Glomerular visceral epithelial cell (primary cell): ENCODE results near the gene C8B.

Experiments used
- DNase-seq: peaks from one replicate; pipeline ENCODE4 v3.0.0-alpha.2; 2016; ENCODE audit errors: extremely low spot score

The C8B gene

DNA sequence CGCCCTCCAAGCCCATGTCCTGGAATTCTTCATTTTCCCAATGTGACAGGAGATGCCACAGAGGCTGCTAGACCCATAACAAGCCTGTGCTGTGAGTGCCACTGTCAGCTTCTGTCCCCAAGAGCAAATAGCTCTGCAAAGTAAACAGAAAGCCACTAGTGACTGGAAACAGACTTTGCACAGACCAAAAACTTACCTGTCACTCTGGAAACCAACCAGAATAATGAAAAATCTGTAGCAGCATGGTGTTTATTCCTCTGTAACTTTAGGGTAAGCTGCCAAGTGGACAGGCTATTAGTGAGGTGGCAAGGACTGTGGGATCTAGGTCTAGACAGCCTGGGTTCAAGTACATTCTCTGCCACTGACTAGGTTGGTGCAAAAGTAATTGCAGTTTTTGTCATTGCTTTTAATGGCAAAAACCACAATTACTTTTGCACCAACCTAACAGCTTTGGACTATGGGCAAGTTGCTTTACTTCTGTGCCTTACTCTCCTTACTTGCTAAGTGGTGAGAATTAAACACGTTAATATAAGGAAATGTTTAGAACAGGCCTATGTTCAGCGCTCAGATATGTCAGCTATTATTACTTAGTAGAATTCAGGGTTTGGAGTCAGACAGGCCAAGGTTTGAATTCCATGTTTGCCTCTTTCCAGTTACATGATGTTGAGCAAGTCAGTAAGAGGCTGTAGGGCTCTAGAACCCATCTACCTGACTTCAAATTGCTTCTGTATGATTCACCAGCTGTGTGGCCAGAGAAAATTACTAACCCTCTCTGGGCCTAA lies at the start of gene C8B:
Gene C8B, minus strand, starts transcription at position 100 of the 782 bp plus-strand sequence. Its CDS starts 67 bp downstream, at position 33.
- DNase-seq = no peak

DNA sequence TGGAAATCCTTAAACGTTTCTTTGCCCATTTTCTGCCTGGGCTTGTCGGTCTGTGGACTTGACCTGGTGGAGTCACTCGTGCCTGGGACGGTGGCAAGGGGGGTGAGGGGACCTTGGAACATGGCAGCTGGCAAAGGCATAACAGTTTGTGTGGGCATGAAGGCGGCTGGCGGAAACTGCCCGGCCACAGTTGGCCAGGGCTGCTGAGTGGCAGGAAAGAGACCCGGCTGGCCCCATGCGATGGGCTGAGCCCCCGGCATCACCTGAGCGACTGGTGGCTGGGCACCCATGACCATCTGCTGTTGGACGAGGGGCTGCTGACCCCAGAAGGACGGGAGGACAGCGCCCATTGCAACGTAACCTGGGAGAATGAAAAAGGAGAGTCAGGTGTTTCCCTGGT lies 49.3 kb upstream of the C8B start:
- peak; percentile 1 for DNase-seq

DNA sequence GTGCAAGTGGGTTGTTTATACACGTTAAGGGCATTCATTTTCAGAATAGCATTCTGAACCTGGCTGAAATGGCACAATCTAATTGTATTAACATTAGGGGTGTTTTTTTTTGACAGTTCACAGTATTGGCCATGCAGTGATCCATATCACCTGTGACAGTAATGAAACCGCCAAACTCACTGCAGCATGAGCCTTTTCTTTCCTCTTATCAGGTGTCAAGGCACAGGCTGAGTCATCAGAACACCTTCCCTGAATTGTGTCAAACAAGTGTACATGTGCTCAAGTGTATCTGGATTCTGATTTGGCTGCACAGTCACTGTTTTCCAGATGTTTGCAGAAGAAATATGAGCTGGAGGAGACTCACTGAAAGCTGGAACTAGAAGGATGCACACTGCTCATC lies 47.7 kb upstream of the C8B start:
- DNase-seq = no peak

DNA sequence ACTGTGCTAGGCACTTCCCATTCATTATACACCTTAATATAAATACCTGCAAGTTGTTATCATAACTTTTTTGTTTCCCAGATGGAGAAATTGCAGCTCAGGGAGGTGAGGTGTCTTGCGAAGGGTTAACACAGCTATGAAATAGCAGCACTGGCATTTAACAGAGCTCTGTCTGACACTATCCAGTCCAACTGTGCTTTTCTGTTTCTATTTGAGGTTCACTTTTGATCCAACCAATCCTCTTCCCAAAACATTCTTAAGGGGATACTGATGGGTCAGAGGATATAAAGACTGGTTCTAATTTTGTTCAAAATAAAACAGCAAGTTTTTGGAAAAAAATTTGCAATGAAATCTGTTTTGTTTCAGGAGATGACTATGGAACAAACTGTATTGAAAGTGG lies 46.5 kb upstream of the C8B start:
- no peak for DNase-seq

DNA sequence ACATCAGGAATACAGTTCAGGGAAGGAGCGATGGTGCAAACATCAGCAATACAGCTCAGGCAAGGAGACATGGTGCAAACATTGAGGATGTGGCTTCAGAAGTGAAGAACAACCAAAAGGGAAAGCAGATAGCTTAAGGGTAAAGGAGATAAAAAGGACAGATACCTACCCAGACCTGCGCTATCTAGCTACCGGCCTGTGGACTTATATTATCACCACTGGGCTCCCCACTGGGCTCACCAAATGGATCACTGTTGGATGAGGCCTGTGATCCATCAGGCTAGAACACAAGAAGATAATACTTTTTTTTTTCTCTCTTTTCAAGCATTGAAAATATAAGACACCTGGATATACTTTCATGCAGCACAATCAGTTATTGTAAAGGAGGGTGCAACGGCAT lies 44.7 kb upstream of the C8B start:
- no peak for DNase-seq

DNA sequence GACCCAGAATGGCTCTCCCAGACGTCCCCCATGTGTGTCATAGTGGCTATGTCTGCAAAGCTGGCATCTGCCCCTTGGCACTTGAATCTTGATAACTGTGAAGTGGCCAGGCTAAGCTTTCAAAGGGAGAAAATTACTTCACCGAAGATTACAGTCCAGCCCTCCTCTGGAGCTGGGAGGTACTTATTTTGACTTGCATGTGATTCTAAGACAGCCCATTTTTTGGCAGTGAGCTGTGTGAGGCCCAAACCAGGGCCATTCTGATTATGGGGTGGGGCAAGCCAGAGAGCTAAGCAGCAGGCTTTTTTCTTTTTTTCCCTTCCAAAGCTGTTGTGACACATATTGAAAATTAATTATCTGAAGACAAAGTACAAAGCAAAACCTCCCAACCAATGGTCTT lies 42.1 kb upstream of the C8B start:
- no peak for DNase-seq

DNA sequence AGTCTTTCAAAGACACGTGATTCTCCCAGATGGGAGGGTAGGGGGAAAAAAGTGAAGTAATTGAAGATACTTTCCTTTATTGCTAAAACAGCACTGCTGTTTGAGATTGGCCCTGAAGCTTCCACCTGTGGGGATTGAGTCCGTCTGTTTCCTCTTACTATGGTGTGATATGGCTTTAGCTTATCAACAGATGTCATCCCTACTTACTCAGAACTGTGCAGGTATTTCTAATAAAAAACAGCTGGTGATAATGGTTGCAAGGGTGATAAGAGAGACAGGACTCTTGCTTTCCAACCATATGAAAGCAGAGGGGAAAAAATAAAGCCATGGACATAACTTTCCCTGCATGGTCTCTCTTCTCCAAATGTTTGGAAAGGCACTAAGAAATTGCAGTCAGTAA lies 41.7 kb upstream of the C8B start:
- DNase-seq = no peak

DNA sequence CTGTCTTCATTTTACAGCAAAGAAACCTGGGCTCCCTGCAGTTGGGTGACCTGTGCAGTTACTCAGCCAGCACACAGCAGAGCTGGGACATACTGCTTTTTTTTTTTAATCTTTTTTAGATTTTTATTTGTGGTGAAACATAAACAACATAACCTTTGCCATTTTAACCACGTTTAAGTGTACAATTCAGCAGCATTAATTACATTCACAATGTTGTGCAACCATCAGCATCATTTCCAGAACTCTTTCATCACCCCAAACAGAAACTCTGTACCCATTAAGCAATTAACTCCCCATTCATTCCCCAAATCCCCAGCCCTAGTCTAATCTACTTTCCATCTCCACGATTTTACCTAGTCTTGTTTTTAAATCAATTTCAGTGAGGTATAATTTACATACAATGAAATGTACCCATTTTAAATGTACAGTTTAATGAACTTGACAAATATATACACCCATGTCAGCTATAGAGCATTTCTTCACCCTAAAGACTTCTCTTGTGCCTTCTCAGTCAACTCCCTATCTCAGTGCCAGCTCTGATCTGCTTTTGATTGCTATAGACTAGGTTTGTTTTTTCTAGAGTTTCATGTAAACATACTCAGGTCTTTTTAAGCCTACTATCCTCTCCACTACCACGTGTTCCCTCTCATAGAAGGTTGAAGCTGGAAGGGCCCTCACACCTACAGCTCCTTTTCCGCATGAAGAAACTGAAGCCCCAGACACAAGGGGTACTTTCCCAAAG lies 37.8 kb upstream of the C8B start:
- no peak for DNase-seq

DNA sequence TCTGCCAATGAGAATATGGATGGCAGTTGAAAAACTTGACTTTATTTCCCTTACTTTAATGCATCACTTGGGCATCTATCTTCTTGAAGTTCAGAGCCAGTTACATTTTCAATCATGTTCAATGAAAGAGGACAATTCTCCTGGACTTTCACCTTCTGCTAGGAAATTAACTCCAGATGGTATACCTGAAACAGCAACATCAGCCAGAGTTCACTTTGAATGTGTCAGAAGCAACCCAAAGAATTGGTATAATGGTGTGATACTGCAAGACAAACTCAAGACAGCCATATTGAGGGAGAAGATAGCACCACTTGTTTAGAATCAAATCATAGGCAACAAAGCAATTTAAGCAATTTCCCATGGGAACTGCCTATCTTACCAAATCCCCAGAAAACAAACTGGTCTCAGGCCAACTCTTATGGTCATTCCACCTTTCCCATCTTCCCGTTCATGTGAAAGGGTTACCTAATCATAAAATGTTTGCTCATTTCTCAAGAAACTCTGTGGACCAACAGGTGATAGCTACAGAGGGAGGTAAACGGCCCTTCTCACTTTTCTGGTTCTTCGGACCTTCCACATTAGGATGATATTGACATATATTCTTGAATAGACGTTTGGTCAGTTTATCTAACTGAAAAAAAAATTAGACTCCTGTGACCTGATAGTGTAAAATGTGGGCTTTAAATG lies 29.7 kb upstream of the C8B start:
- no peak for DNase-seq

DNA sequence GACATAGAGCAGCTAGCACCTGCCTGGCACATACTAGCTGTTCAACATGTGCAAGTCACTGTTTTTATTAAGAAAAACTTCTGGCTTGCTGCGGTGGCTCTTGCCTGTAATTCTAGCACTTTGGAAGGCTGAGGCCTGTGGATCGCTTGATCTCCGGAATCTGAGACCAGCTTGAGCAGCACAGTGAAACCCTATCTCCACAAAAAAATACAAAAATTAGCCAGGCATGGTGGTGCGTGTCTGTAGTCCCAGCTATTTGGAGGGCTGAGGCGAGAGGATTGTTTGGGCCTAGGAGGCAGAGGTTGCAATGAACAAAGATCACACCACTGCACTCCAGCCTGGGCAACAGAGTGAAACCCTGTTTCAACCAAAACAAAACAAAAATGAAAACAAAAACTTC lies 27.7 kb upstream of the C8B start:
- no peak for DNase-seq

DNA sequence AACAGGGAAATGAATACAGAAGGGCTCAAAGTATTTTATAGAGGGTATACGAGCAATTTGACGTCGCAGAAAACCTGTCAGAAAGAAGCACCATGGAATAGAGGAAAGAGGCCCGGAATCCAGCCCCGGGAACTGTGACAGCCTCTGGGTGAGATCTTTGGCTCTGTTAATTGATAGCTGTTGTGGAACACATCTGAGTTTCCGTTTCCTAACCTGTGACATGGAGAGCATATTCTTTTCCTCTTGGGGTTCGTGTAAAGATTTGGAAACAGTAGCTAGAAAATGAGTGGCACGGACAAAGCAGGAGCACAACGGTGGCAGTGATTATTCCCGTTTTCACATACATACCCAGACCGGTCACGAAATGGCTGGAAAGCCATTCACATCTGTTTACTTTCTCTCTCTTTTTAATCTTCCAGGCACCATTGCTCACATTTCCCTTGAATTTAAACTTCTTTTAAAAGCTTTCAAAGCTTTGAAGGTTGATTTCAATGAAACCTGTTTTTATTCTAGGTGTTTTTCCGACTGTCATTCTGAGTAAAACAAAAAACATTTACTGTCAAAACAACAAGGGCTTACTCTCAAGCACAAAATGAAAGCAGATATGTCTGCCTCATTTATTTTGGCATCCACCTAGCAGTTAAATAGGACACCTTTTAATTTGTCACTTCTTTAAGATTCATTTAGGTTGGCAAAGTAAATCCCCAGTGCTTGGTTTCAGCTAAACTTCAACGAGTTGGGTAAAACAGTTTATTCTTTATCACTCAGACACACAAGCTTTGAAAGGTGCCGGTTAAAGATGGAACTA lies 26.7 kb upstream of the C8B start:
- DNase-seq = no peak

DNA sequence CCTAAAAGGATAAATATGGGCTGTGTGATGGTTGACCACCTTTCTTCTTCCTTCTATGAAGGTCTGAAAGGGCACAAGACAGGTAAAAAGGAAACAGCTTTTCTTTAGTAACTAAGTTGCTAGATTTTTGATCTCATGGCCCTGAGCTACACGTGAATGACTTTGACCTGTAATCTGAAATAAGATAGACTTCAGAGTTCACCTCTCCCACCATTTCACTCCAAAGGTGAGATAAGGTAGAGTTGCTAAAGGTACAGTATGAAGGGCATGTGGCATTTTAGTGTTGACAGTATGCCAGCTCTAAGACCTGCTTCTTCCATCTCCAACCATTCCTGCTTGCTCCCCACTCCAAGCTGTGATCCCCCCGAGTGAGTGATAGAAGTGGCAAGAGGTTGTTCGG lies 25.8 kb upstream of the C8B start:
- DNase-seq = no peak

DNA sequence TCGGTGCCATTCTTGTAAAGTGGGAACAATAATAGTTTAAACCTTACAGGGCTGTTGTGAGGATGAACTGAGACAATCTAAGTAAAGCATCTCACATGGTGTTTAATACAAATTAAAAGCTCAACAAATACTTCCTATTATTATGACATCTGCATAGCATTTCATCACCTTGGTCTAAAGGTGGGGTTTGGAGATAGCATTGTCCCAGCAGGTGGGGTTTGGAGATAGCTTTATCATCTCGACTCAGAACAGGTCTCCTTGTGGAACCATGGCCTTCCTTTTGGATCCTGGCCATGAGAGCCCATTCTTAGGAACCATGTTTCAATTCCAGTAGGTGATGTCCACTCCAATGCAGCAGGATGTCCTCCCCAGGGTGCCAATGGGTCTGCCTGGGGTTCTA lies 20.6 kb upstream of the C8B start:
- DNase-seq = no peak

DNA sequence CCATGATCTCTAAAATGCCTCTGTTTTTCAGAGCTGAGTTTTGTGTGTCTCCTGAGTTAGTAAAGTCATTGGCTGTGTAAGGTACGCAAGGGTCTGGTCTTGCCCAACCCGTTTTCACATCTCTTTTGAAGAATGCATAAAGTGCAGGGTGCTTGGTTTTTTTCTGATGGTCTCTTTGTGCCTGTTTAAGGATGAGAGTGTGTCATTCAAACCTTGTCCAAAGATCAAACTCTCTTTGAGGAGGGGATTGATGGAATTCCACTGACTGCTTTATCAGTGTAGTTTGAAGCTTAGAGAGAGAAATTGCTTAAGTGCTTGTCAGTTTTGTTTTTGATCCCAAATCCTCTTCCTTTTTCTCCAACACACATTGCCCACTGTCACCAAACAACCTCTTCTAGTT lies 20.0 kb upstream of the C8B start:
- no peak for DNase-seq

DNA sequence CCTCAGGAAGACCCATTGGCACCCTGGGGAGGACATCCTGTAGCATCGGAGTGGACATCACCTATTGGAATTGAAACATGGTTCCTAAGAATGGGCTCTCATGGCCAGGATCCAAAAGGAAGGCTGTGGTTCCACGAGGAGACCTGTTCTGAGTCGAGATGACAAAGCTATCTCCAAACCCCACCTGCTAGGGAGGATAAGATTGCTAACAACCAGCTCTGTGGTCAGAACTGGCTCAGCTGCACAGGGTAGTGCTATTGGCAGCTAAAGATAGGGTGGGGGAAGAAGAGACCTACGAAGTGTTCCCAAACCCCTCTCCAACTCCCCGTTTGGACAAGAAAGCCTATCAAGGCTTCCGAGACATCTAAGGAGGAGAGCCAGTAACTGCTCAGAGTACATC lies 17.7 kb upstream of the C8B start:
- no peak for DNase-seq

DNA sequence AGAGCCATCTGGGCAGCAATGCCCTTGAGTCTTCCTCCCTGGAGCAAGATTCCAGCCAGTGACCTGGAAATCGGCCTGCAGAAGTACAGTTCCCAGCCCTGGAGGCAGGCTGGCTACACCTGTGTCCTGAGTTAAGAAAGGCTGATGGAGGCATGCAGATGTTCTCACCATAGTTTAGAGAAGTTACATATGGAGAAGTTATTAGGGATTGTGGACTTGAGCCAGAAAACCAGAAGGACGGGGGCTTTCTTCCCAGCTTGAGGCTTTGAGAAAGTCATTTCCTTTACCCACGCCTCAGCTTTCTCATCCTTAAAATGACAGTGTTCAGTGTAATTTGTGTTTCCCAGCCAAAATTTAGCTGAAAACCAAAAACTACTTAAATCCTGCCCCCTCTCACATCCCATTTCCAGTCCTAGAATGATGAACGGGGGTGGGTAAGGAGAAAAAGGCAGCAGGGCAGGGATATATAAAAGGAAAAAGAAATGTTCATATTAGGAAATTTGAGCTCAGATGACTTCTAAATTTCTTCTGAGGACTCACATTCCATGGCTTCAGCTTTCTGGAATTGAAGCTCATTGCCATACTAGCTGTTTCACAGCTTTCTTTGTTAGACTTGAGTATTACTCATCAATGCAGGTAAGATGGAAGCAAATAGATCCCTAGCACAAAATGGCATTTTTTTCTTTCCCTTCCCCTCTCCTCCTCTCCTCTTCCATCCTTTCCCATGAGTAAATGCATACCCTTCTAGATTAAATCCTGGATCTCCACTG lies 14.4 kb upstream of the C8B start:
- DNase-seq = no peak

DNA sequence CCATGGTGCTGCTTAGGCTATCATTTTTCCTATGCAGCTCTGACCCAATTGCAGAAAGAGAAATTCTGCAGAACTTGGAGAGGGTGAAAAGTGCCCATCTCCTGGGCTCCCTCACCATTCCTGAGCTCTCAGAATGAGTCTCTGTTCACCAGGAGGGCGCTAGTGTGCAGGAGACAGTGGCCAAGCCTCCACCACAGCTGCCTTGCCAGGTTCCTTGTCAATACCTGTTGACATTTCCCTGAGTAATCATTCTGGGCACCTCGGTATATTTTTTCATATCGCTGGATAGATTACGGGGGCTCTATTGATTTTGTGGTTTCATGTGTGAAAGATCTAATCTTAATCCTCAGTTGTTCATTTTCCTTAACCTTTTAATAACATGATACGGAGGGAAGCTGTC lies 13.0 kb upstream of the C8B start:
- no peak for DNase-seq

DNA sequence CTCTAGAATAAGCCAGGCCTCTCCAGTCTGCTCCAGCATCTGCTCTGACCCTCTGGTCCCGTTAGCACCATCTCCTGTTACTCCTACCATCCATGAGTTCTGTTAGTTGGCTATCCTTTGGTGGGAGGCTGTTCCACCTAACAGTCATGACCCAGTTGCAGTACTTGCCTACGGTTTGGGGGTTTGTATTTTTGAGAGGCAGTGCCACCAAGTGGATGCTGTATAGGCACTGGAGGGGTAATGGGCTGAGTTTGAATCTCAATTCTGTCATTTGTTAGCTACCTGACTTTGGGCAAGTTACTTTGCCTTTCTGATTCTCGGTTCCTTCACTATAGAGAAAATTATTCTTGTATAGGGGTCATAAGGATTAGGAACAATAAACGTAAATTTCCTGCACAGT lies 12.1 kb upstream of the C8B start:
- no peak for DNase-seq

DNA sequence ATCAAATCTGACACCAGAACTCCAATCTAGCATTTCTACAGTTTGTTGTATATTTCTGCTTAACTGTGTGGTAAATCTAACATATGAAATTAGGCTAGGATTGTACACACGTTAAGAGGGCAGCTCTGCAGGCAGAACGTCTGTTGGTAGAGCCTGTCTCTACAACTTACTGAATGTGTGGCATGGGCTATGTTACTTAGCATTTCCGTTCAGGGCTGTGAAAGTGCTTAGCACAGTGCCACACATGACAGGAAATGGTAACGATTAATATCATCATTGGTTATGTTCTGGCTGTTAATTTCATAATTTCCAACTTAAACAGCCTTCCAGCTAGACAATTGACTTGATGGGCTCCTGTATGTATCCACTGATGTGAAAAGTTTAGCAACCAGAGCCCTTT lies 9.6 kb upstream of the C8B start:
- DNase-seq = no peak

DNA sequence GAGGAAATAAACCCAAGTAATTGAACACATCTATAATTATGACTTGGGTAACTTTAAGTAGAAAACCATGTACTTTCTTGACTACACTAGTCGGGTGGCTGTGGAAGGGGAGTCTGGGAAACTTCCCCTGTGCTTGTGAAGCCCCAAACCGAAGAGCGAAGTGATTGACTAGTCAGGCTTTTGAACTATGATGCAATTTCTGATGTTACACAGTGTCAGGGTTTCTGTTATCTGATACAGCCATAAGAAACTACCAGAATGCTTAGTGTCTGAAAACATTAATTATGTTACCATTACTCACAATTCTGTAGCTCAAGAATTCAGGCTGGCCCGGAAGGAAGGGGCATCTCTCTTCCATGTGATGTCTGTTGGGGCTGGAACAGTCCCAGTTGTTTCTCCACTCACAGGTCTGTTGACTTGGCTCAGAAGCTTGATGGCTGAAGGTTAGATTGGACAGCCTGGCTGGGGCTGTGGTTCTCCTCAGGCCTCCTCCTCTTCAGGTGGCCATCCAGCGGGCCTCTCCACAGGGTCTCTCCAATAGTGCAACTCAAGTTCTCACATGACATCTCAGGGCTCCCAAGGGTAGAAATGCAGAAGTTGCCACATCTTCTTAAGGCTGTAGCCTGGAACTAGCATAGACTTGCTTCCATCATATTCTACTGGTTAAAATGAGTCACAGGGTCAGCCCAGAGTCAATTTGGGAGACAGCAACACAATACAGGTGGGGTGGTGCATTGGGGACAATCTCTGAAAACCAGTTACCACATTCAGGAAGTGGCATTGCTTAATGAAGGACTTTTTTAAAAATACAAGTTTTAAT lies 8.3 kb upstream of the C8B start:
- no peak for DNase-seq
